NCI-H774 (cell line): Measurements from ENCODE around the gene IRF9.
"Not testable (repeated sequence)": the region's sequence is repeated elsewhere in the genome, so short reads cannot be mapped to it uniquely, and the experiment has no call there.

Source experiments
- DNase-seq: peaks from one replicate; lab custom pipeline; 2025; lab: John Stamatoyannopoulos, UW

Gene IRF9

GRCh38 chr14:24195186-24196070, 34.4 kb downstream of the IRF9 start, which contains the start of gene TM9SF1:
Gene TM9SF1 (minus strand): TSS chr14:24195441. CDS start chr14:24195019, 422 bp downstream.
- DNase-seq: peak; percentile 74

- DNase-seq: no peak
Observed at GRCh38 chr14:24196071-24197055, 35.3 kb downstream of the IRF9 start.

GRCh38 chr14:24197056-24197450, 36.0 kb downstream of the IRF9 start:
- no peak for DNase-seq

- DNase-seq: no peak
Observed at GRCh38 chr14:24198814-24199524, 37.9 kb downstream of the IRF9 start.

GRCh38 chr14:24202538-24202937, 41.5 kb downstream of the IRF9 start:
- not testable (repeated sequence) for DNase-seq

- DNase-seq: not testable (repeated sequence)
Observed at GRCh38 chr14:24203249-24203886, 42.3 kb downstream of the IRF9 start.

GRCh38 chr14:24204163-24205146, 43.4 kb downstream of the IRF9 start:
- no peak for DNase-seq

- no peak for DNase-seq
Observed at GRCh38 chr14:24206260-24207103, 45.4 kb downstream of the IRF9 start.

GRCh38 chr14:24207104-24207551, 46.1 kb downstream of the IRF9 start:
- no peak for DNase-seq

- no peak for DNase-seq
Observed at GRCh38 chr14:24207625-24208024, 46.6 kb downstream of the IRF9 start.

- DNase-seq: no peak
Observed at GRCh38 chr14:24211311-24211710, 50.2 kb downstream of the IRF9 start.

GRCh38 chr14:24212924-24213865, 52.1 kb downstream of the IRF9 start, which contains the start of gene CHMP4A:
Gene CHMP4A (minus strand): TSS chr14:24213488. CDS start chr14:24213439, 49 bp downstream.
- DNase-seq: peak; percentile 92

GRCh38 chr14:24213866-24214662, 53.0 kb downstream of the IRF9 start:
- no peak for DNase-seq

GRCh38 chr14:24215495-24216344, 54.7 kb downstream of the IRF9 start, which contains the start of gene MDP1:
Gene MDP1 (minus strand): TSS chr14:24216066. CDS start chr14:24215955, 111 bp downstream.
- DNase-seq: peak; percentile 86
